ENCODE results near the gene DUSP18.

DNA sequence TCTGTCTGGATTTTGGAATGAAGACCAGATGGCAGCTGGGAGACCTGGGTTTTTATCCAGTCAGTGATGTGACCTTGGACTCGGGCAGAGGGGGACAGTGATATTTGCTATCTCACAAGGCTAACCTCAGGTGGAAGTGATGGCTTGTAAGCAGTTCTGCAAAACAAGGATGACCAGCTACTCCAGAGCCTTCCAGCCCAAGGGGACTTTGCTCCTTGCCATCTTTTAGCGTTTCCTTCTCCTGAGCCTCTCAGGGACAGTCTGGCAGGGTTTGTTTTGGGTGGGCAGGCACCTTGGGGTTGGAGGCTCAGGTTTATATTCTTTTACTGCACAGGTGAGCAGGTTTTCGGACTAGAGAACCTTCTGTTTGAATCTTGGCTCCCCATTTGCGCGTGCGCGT is 17.5 kb upstream of the DUSP18 start:
- TF ChIP-seq, protein P1, sequence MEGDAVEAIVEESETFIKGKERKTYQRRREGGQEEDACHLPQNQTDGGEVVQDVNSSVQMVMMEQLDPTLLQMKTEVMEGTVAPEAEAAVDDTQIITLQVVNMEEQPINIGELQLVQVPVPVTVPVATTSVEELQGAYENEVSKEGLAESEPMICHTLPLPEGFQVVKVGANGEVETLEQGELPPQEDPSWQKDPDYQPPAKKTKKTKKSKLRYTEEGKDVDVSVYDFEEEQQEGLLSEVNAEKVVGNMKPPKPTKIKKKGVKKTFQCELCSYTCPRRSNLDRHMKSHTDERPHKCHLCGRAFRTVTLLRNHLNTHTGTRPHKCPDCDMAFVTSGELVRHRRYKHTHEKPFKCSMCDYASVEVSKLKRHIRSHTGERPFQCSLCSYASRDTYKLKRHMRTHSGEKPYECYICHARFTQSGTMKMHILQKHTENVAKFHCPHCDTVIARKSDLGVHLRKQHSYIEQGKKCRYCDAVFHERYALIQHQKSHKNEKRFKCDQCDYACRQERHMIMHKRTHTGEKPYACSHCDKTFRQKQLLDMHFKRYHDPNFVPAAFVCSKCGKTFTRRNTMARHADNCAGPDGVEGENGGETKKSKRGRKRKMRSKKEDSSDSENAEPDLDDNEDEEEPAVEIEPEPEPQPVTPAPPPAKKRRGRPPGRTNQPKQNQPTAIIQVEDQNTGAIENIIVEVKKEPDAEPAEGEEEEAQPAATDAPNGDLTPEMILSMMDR (IDR thresholded peaks at IDR 0.05): no peak
- no peak for TF ChIP-seq POLR2A (IDR thresholded peaks at IDR 0.05)

Measured in breast epithelium (tissue), 3 donors.